Stimulated activated CD8-positive, alpha-beta memory T cell treated with anti-CD3 and anti-CD28 coated beads, Interleukin-12 subunit alpha, Interleukin-12 subunit beta, amount 100 ng/mL, for 24 hours (primary cell): Measurements from ENCODE around the gene LAP3.
A peak's percentile ranks its signal among the peaks of the same experiment; 100 is the strongest.
"Not testable (repeated sequence)": the region's sequence is repeated elsewhere in the genome, so short reads cannot be mapped to it uniquely, and the experiment has no call there.

Experiments used
- DNase-seq: peaks from one replicate; pipeline ENCODE4 v3.0.0-alpha.2; 2020; ENCODE audit errors: extremely low read depth

Gene LAP3

DNA sequence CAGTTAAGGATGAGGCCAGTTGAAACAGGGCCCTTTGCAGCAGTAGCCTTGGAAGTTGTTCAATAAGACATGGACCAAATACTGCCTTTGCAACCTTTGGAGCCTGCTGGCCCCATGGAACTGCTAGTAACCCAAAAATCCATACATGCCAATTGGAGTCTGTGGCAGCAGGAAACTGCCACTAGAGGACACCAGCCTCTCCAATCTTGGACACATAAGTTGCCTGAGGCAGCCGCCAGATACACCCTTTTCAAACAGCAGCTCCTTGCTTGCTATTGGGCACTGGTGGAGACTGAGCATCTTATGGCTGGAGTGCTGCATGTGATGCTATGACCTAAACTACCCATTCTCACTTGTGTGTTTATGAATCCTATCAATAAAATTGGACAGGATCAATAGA lies 14.8 kb upstream of the LAP3 start:
- DNase-seq = no peak

DNA sequence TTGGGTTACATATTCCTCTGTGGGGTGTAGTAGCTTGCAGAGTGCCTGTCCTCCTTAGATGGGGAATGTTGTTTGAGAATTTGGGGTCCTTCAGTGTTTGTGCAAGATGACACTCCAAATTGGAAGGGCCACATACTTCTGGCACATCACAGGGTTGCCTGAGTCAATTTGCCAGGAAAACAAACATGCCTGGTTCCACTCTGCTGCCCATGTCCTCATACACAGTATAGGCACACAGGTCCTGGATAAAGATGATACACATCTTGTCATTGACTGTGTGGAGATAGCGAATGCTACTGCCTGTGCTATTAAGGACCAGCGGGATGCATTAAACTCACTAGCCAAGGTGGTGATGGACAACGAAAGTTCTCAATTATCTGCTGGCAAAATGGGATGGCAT lies 11.2 kb upstream of the LAP3 start:
- DNase-seq = no peak

- no peak for DNase-seq
These were observed 9.7 kb upstream of the LAP3 start for GRCh38 chr4:17567271-17567670.

- DNase-seq = no peak
These were observed 2.8 kb upstream of the LAP3 start for GRCh38 chr4:17574206-17574605.

GRCh38 chr4:17575177-17575576 lies 1.8 kb upstream of the LAP3 start:
- DNase-seq = not testable (repeated sequence)

- no peak for DNase-seq
These were observed 875 bp downstream of the LAP3 start for GRCh38 chr4:17577665-17578481.

GRCh38 chr4:17578482-17578891 lies 1.5 kb downstream of the LAP3 start:
- DNase-seq = no peak

DNA sequence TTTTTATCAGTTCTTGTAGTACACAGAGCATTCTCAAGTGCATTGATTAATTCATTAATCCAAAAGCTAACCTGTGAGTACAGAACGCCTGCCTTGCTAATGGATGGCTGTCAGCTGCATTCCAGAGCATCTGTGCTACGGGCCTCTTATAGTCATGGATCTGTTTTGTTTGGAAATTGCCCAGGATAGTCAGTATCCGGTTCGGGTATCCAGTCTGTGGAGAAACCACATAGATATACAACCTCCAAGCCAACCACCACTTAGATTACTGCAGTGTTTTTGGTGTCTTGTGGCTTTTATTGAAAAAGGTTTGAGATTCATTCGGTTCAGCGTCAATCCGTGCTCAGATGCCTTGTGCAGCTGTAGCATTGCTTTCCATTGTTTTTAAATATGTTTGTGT lies 4.0 kb downstream of the LAP3 start:
- no peak for DNase-seq

DNA sequence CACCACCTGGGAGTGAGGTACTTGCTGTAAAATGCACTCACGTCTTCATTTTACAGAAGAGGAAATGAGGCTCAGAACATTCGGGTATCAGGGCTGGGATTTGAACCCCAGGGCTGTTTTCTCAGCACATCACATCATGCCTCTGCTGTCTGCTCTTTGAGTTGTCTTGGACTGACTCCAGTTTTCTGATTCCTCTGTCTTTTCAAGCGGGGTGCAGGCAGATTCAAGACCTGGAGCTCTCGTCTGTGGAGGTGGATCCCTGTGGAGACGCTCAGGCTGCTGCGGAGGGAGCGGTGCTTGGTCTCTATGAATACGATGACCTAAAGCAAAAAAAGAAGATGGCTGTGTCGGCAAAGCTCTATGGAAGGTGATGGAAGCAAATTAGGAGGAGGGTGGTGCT lies 6.3 kb downstream of the LAP3 start:
- DNase-seq = no peak

- DNase-seq = no peak
These were observed 6.9 kb downstream of the LAP3 start for GRCh38 chr4:17583941-17584340.

- no peak for DNase-seq
These were observed 7.7 kb downstream of the LAP3 start for GRCh38 chr4:17584521-17585213.

- no peak for DNase-seq
These were observed 10.3 kb downstream of the LAP3 start for GRCh38 chr4:17587094-17587822.

GRCh38 chr4:17589355-17589754 lies 12.4 kb downstream of the LAP3 start:
- no peak for DNase-seq

- no peak for DNase-seq
These were observed 18.5 kb downstream of the LAP3 start for GRCh38 chr4:17595471-17596005.

GRCh38 chr4:17597517-17597916 lies 20.5 kb downstream of the LAP3 start:
- no peak for DNase-seq

DNA sequence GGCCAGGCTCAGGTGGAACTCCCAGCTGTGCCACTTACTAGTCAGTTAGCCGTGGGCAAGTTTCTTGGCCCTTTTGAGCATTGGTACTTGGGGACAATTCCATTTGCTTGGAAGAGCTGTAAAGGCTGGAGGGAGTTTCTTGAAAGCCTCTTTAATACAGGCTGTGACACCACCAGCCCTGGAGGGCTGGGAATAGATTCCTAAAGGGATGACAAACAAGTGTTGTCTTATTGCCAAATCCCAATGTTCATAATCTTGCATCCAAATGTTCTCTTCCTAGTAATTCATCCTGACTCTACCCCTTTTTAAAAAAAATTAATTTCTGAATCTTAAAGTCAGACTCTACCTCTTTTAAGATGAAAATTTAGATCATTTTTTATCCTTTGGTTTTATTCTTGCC lies 22.8 kb downstream of the LAP3 start:
- DNase-seq = no peak

DNA sequence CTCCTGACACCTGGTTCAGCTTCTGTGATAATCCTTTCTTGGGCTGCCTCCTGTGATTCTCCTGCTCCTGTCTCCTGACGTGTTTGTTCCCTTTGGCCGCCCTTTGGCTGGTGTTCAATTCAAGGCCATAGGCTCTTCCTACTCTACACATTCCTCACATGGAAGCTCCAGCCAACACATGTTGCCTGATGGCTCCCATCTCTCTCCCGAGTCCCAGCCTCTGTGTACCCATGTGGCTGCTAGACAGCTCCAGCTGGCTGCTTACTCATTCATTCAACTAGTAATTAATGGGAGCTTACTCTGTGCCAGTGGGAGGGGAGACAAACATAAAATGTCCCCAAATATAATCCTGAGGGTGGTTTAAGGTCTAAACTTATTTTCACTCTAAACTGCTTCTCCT lies 28.2 kb downstream of the LAP3 start:
- DNase-seq = no peak

DNA sequence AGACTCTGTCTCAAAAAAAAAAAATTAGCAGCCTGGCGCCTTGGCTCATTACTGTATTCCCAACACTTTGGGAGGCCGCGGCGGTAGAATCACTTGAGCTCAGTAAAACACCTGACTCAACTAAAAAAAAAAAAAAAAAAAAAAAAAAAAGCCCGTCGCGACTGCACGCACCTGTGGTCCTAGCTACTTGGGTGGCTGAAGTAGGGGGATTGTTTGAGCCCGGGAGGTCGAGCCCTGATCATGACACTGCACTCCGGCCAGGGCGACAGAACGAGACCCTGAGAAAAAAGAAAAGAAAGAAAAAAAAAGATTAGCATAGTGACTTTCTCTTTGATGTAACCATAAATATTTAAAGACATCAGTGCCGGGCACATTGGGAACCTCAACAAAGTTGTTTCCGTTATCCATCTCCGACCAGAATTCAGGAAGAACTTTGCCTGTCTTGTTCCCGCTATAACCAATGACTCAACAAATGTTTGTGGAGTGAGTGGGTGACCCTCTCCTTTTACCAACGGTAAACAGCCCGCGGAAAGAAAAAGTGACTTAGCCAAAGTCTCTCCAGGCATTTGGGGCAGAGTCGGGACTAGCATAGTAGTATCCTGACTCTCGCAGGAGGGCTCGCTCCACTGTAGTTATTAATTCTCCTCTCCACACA lies 36.9 kb downstream of the LAP3 start:
- DNase-seq = no peak

- peak; percentile 92 for DNase-seq
These were observed 37.7 kb downstream of the LAP3 start, which contains the start of gene MED28 for GRCh38 chr4:17614416-17615299. MED28 (plus strand) TSS chr4:17614641; CDS start chr4:17614655, 14 bp downstream.

DNA sequence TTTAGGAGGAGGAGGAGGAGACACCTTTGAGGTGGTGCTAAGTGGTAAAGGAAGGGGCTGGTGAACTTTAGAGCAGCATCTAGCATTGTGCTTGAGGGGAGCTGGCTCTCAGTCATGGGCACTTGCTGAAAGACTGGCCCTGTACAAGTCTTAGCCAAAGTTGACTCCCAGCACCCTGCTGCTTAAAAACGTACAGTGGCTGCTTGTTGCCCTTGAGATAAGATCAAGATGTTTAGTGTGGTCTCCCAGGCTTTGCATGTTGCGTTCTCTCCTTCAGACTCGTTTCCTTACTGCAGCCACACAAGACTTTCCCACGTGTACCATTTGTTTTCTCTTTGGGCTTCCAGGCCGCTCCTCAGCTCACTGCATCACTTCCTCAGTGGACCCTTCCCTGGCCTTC lies 39.3 kb downstream of the LAP3 start:
- DNase-seq = no peak

GRCh38 chr4:17618926-17619325 lies 41.9 kb downstream of the LAP3 start:
- no peak for DNase-seq
